Measurements from ENCODE around the gene PYDC2. TPM values are rescaled to one million over a fixed set of nuclear protein-coding genes. Genes with fewer than 3 reads are reported as not detected.

The PYDC2 gene
- total RNA-seq, 2 donors from 2014 or later = not detected

Small RNA genes within 50 kb of the gene (small RNA-seq; reads per million reads assigned to genes)
- 0 reads per million in 2 donors for gene PYDC2

Other genes starting within 250 kb of the PYDC2 start
- 10 to 100 TPM; 56.0 to 84.7 TPM for gene CCDC50, start 131.8 kb upstream of the PYDC2 start, total RNA-seq
- gene UTS2B, start 130.6 kb upstream of the PYDC2 start, total RNA-seq = 1 to 10 TPM in 1 of 2 donors, under 1 TPM in 1; 0.18 to 4.3 TPM